MV-4-11 (cell line): ENCODE measurements around the gene CFAP43.
A peak's percentile ranks its signal among the peaks of the same experiment; 100 is the strongest.

Source experiments
- DNase-seq: peaks from one replicate; lab custom pipeline; 2025; lab: John Stamatoyannopoulos, UW

Gene CFAP43

DNA sequence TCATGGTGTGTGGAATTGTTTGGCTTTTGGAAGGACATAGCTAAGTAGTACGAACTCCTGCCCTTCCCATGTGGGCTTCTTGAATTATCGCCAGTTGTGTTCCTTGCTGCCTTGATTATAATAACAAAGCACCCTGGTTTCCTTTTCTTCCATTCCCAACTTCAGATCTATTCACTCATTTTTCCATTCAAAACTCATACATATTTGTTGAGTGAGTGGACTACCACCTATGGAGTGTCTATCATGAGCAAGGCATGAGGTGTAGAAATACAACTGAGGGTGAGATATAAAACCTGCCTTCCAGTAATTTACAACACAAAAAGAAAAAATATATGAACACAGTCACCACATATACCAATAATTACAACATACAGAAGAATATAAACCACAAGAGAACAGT is 141.6 kb downstream of the CFAP43 start:
- DNase-seq: no peak

DNA sequence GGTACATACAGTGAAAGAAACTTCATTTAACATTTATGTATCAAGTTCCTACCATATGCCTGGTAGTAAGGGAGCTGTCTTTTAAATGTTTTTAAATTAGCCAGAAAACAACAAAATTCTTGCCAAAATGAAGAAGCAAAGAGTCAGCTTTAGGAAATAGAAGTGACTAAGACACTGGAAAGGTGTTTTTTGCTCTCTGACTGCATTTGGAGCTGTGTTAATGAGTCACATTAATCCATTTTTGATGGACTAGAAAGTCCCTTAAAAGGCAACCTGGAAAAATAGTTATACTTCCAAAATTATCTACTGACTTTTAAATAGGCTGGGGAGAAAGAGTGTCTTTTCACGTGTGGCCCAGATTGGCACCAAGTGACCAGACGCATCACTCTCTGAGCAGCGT is 142.5 kb downstream of the CFAP43 start:
- DNase-seq: no peak

DNA sequence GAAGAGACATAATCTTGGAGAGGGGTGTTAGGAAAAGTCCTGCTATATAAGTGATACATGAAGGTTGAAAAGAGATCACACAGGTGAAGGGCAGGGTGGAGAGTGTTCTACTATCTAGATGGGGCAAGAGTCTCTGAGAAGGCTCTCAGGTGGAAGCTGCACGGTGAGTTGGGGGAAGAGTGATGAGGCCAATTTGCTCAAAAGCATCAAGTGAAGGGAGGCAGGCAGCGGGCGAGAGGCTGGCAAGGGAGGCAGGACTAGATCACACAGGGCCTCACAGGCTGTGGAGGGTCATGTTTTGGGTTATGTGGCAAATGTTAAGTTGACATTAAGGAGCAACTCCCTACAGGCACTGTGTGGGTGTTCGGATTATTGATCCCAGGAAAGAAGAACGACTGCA is 143.9 kb downstream of the CFAP43 start:
- no peak for DNase-seq

DNA sequence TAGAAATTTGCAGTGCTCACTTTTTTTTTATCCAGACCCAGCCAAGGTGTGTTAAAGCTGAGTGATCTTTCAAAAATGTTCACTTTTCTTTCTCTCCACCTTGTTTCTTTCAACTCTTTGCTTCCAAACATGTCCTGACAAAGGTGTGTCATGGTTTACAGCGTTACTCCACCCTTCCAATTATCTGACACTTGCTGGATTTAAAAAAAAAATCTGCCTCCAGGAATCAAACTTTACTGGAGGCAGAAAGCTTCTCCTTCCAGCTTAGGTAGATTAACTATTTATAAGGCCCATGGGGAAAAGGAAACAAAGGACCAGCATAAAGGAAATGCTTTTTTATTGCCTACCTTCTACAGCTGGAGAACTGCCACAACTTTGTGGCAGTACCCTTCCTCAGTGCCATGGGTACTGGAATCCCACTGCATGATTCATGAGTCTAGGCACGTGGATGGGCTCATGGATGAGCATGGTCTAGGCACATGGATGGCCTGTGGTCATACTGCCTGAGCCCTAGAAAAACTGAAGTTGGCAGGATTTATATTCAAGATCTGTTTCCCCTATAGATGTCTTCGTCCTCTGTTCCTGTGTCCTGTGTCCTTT is 146.3 kb downstream of the CFAP43 start, which contains the start of gene COL17A1:
Gene COL17A1 (minus strand): TSS at position 80 of the 600 bp plus-strand sequence. CDS start 5,207 bp downstream, outside the sequence.
- DNase-seq: no peak

DNA sequence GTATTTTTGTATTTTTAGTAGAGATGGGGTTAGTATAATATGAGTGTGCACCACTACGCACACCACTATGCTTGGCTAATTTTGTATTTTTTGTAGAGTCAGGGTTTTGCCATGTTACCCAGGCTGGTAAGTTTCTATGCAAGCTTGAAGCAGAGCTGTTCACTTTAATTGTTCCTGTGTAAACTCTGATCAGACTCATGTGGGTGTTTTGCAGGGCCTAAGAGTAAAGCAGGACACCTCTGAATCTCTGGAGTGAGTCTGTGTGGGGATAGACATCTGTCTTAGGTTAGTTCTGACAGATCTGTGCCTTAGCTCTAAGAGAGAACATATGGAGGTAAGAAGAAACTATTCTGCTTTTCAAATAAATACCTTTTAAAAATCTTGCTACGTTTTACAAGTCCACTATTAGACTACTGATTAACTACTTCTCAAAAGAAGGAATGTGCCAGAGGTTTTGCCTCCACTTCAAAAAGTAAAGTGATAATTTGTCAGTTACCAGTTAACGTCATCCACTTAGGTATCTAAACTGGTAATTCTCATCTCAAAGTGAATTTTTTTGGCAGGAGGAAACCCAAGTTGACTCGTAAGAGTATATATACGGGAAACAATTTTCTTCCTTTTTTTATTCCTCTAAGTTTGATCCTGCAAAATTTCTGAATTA is 147.6 kb downstream of the CFAP43 start:
- DNase-seq: no peak

DNA sequence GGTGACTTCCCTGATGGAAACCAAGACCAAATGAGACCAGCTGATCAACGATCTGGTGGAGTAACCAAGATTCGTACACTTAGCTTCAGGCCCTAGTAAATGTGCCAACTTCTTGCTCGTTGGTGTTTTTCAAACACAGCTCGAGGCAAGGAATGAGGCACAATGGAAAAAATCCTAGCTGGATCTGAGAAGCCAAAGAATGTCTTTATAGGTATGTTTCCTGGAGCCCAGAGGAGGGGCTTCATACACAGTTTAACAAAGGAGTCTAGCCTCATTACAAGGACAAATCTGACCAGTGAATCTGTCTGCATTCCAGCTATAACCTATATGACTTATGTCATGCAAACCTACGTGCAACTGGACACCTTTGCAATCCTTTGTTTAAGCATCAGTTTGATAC is 150.2 kb downstream of the CFAP43 start:
- no peak for DNase-seq

DNA sequence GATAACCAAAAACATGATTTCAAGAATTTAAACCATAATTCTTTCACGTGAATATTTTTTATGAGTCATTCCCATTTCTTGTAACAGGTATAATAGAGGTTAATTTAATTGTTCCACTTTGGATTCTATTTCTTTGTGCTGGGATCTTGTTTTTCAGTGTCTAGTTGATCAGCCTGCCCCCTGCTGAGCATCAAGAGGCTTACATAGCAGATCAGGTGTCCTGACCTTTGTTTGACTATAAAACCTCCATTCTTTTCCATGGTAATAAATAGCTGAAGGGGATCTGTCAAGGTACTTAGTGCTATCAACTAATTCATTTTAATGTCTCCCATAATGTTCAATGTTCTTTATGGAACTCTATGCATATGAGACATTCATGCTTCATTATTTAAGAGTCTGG is 151.4 kb downstream of the CFAP43 start:
- peak; percentile 3 for DNase-seq
